Mononuclear cell (primary cell): Measurements from ENCODE around the gene LAGE3. TPM values are rescaled to one million over a fixed set of nuclear protein-coding genes. Genes with fewer than 3 reads are reported as not detected.

Source experiments
- H3K27me3 ChIP-seq: 2 replicates; pipeline ENCODE4 v1.6.0; 2011; ENCODE audit warnings: low read length, control low read depth; ENCODE audit not compliant: insufficient read depth
- H3K4me1 ChIP-seq: 2 replicates; pipeline ENCODE4 v1.5.1; 2011; ENCODE audit warnings: mild to moderate bottlenecking, low read length, control low read depth; ENCODE audit not compliant: insufficient read depth
- H3K4me3 ChIP-seq: 2 replicates; pipeline ENCODE4 v1.5.1; 2011; ENCODE audit warnings: mild to moderate bottlenecking, low read length, moderate library complexity
- H3K9me3 ChIP-seq: 2 replicates; pipeline ENCODE4 v1.5.1; 2011; ENCODE audit warnings: low read depth, mild to moderate bottlenecking, control low read depth, low read length
- total RNA-seq: library from RNA; depleted of rRNA; stranded (reverse); fragments of >200 nt; gene quantifications from one replicate; pipeline ENCODE4 v1.2.3, GENCODE V29; 2012

Gene LAGE3
- total RNA-seq, 1 donor, result 2.6 TPM

- Histone ChIP-seq H3K4me3 (no peak overlapping the region), H3K9me3 (no peaks in the 10 kb centered on the region), H3K27me3 (no peaks in the 10 kb centered on the region), H3K4me1 (peaks cover 42% of the 10 kb centered on the region)
Measured at GRCh38 chrX:154487518-154488290, 8.6 kb upstream of the LAGE3 start.

- no peaks in the 10 kb centered on the region for H3K27me3 ChIP-seq
- peak within 1 kb of the TSS; percentile 55 for H3K4me3 ChIP-seq
- H3K9me3 ChIP-seq, result no peaks in the 10 kb centered on the region
- H3K4me1 ChIP-seq, result peaks cover 42% of the 10 kb centered on the region
Measured at GRCh38 chrX:154486396-154487207, 7.5 kb upstream of the LAGE3 start, which contains the start of gene UBL4A. Gene UBL4A (minus strand): TSS chrX:154486615. CDS start chrX:154486584, 31 bp downstream.

GRCh38 chrX:154486052-154486395, 6.9 kb upstream of the LAGE3 start:
- peaks cover 38% of the 10 kb centered on the region for H3K4me1 ChIP-seq
- peak overlapping the region; percentile 55 for H3K4me3 ChIP-seq
- H3K27me3 ChIP-seq, result no peaks in the 10 kb centered on the region
- no peaks in the 10 kb centered on the region for H3K9me3 ChIP-seq

- H3K9me3 ChIP-seq, result no peaks in the 10 kb centered on the region
- peak overlapping the region; percentile 55 for H3K4me3 ChIP-seq
- peaks cover 36% of the 10 kb centered on the region for H3K4me1 ChIP-seq
- H3K27me3 ChIP-seq, result no peaks in the 10 kb centered on the region
Measured at GRCh38 chrX:154485150-154486051, 6.3 kb upstream of the LAGE3 start.

GRCh38 chrX:154484255-154485149, 5.4 kb upstream of the LAGE3 start:
- Histone ChIP-seq H3K9me3 (no peaks in the 10 kb centered on the region), H3K27me3 (no peaks in the 10 kb centered on the region), H3K4me1 (peaks cover 36% of the 10 kb centered on the region), H3K4me3 (no peak overlapping the region)

- Histone ChIP-seq H3K9me3 (no peaks in the 10 kb centered on the region), H3K4me3 (no peak overlapping the region), H3K4me1 (peaks cover 33% of the 10 kb centered on the region), H3K27me3 (no peaks in the 10 kb centered on the region)
Measured at GRCh38 chrX:154483325-154483724, 4.2 kb upstream of the LAGE3 start.

GRCh38 chrX:154482786-154483185, 3.7 kb upstream of the LAGE3 start:
- no peaks in the 10 kb centered on the region for H3K27me3 ChIP-seq
- H3K4me1 ChIP-seq, result peaks cover 37% of the 10 kb centered on the region
- no peak overlapping the region for H3K4me3 ChIP-seq
- H3K9me3 ChIP-seq, result no peaks in the 10 kb centered on the region

- peaks cover 34% of the 10 kb centered on the region for H3K4me1 ChIP-seq
Measured at GRCh38 chrX:154481911-154482601, 3.0 kb upstream of the LAGE3 start.

GRCh38 chrX:154481195-154481594, 2.1 kb upstream of the LAGE3 start:
- Histone ChIP-seq H3K27me3 (no peaks in the 10 kb centered on the region), H3K4me1 (peaks cover 32% of the 10 kb centered on the region), H3K9me3 (no peaks in the 10 kb centered on the region), H3K4me3 (no peak overlapping the region)

More at GRCh38 chrX:154481911-154482601, 3.0 kb upstream of the LAGE3 start:
- Histone ChIP-seq H3K9me3 (no peaks in the 10 kb centered on the region), H3K4me3 (no peak overlapping the region), H3K27me3 (no peaks in the 10 kb centered on the region)

GRCh38 chrX:154477891-154478477, 1.1 kb downstream of the LAGE3 start:
- Histone ChIP-seq H3K4me3 (peak overlapping the region; percentile 38), H3K4me1 (peaks cover 12% of the 10 kb centered on the region), H3K9me3 (no peaks in the 10 kb centered on the region), H3K27me3 (no peaks in the 10 kb centered on the region)

- Histone ChIP-seq H3K4me1 (peaks cover 12% of the 10 kb centered on the region), H3K4me3 (no peak overlapping the region), H3K27me3 (no peaks in the 10 kb centered on the region), H3K9me3 (no peaks in the 10 kb centered on the region)
Measured at GRCh38 chrX:154476821-154477220, 2.3 kb downstream of the LAGE3 start.

- Histone ChIP-seq H3K9me3 (no peaks in the 10 kb centered on the region), H3K27me3 (no peaks in the 10 kb centered on the region), H3K4me1 (peaks cover 5% of the 10 kb centered on the region), H3K4me3 (no peak overlapping the region)
Measured at GRCh38 chrX:154473683-154474082, 5.4 kb downstream of the LAGE3 start.
